Ishikawa (cell line): ENCODE measurements around the gene CACNG4.

Source experiments
- CEBPB ChIP-seq: IDR thresholded peaks from 2 replicates; pipeline ENCODE4 v1.6.1; 2012
- CREB1 ChIP-seq: IDR thresholded peaks from 2 replicates; pipeline ENCODE4 v1.6.1; 2012; ENCODE audit warnings: low read depth
- EGR1 ChIP-seq: IDR thresholded peaks from 2 replicates; pipeline ENCODE4 v1.6.1; 2012
- EP300 ChIP-seq: IDR thresholded peaks from 2 replicates; pipeline ENCODE4 v1.6.1; 2012; ENCODE audit warnings: borderline replicate concordance
- FOXM1 ChIP-seq: IDR thresholded peaks from 2 replicates; pipeline ENCODE4 v1.6.1; 2012; ENCODE audit warnings: low read depth, borderline replicate concordance
- NFIC ChIP-seq: IDR thresholded peaks from 2 replicates; pipeline ENCODE4 v1.6.1; 2012
- RAD21 ChIP-seq: IDR thresholded peaks from 2 replicates; pipeline ENCODE4 v1.6.1; 2012; ENCODE audit warnings: low read depth
- TAF1 ChIP-seq: IDR thresholded peaks from 2 replicates; pipeline ENCODE4 v1.6.1; 2012; ENCODE audit warnings: low read depth, mild to moderate bottlenecking
- TCF12 ChIP-seq: IDR thresholded peaks from 2 replicates; pipeline ENCODE4 v1.6.1; 2012; ENCODE audit warnings: low read depth
- TEAD4 ChIP-seq: IDR thresholded peaks from 2 replicates; pipeline ENCODE4 v1.6.1; 2012
- USF1 ChIP-seq: IDR thresholded peaks from 2 replicates; pipeline ENCODE4 v1.6.1; 2012
- YY1 ChIP-seq: IDR thresholded peaks from 2 replicates; pipeline ENCODE4 v1.6.1; 2012; ENCODE audit warnings: low read depth
- ZBTB7A ChIP-seq: IDR thresholded peaks from 2 replicates; pipeline ENCODE4 v1.6.1; 2012; ENCODE audit warnings: low read depth
- TF ChIP-seq, protein P1 (sequence below): IDR thresholded peaks from 2 replicates; pipeline ENCODE4 v1.6.1; 2012
- TF ChIP-seq, protein P2 (sequence below): IDR thresholded peaks from 2 replicates; pipeline ENCODE4 v1.6.1; 2012; ENCODE audit warnings: low read depth, mild to moderate bottlenecking

The CACNG4 gene

DNA sequence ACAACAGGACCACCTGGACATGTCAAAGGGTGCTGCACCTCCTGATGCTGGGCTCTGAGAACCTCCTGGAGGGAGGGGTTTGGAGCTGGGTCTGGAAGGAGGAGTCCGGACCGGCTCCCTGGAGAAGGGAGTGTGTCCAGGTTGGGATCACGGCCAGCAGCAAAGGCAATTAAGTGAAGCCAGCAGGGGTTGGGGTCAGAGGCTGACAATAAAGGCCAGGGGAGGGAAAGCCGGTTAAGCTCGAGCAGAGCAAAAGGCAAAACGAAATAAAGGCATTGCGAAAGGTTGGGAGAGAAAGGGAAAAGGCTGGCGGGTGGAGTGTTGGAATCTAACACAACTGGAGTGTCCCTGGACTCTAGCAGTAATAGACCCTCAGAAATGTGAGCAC is 992 bp upstream of the CACNG4 start:
- TF ChIP-seq TCF12, result 0 out of 2 replicates have a peak, but pooled peaks have one; percentile 43
- peak; percentile 77 for TF ChIP-seq NFIC
- TF ChIP-seq CEBPB, result peak; percentile 85
- TF ChIP-seq EP300, result no peak

- 0 out of 2 replicates have a peak, but pooled peaks have one; percentile 31 for TF ChIP-seq ZBTB7A
- TF ChIP-seq, protein P1, sequence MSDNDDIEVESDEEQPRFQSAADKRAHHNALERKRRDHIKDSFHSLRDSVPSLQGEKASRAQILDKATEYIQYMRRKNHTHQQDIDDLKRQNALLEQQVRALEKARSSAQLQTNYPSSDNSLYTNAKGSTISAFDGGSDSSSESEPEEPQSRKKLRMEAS, result peak; percentile 29; the same call in 1 of the 2 replicates
- TF ChIP-seq CEBPB, result no peak
- no peak for TF ChIP-seq EP300
- no peak for TF ChIP-seq EGR1
- no peak for TF ChIP-seq CREB1
- TF ChIP-seq TEAD4, result no peak
- no peak for TF ChIP-seq TAF1
- TF ChIP-seq NFIC, result no peak
- no peak for TF ChIP-seq USF1
- TF ChIP-seq RAD21, result no peak
These were observed 658 bp downstream of the CACNG4 start for GRCh38 chr17:66964930-66965800.

DNA sequence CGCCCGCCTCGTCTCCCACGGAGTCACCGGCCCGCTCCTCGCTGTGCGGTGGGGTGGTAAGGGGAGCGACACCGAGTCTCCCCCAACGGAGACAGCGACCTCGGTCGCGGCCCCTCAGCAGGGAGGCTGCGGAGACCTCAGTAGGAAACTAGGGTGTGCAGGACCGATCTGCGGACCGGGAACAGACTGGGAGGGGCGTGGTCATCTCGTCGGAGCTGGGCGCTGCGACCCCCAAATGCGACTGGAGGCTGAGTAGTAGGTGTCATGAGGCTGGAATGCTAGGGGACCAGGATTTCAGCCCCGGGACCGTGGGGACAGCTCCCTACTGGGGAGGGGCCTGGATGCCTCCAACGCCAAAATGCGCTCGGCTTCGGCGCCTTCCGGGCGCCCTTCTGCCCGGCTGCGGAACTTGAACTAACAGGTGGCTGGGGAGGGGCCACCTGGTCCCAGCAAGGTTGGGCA is 1.3 kb downstream of the CACNG4 start:
- TF ChIP-seq YY1 (no peak), RAD21 (no peak), FOXM1 (no peak), CEBPB (no peak), ZBTB7A (peak; percentile 63; the same call in 1 of the 2 replicates), NFIC (no peak), EGR1 (no peak), TEAD4 (peak; percentile 41; the same call in 1 of the 2 replicates), EP300 (no peak), CREB1 (no peak), TCF12 (no peak), USF1 (no peak), TAF1 (no peak)
- TF ChIP-seq, protein P1, result peak; percentile 15; the same call in 1 of the 2 replicates
- TF ChIP-seq, protein P2, sequence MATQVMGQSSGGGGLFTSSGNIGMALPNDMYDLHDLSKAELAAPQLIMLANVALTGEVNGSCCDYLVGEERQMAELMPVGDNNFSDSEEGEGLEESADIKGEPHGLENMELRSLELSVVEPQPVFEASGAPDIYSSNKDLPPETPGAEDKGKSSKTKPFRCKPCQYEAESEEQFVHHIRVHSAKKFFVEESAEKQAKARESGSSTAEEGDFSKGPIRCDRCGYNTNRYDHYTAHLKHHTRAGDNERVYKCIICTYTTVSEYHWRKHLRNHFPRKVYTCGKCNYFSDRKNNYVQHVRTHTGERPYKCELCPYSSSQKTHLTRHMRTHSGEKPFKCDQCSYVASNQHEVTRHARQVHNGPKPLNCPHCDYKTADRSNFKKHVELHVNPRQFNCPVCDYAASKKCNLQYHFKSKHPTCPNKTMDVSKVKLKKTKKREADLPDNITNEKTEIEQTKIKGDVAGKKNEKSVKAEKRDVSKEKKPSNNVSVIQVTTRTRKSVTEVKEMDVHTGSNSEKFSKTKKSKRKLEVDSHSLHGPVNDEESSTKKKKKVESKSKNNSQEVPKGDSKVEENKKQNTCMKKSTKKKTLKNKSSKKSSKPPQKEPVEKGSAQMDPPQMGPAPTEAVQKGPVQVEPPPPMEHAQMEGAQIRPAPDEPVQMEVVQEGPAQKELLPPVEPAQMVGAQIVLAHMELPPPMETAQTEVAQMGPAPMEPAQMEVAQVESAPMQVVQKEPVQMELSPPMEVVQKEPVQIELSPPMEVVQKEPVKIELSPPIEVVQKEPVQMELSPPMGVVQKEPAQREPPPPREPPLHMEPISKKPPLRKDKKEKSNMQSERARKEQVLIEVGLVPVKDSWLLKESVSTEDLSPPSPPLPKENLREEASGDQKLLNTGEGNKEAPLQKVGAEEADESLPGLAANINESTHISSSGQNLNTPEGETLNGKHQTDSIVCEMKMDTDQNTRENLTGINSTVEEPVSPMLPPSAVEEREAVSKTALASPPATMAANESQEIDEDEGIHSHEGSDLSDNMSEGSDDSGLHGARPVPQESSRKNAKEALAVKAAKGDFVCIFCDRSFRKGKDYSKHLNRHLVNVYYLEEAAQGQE, result peak; percentile 71

DNA sequence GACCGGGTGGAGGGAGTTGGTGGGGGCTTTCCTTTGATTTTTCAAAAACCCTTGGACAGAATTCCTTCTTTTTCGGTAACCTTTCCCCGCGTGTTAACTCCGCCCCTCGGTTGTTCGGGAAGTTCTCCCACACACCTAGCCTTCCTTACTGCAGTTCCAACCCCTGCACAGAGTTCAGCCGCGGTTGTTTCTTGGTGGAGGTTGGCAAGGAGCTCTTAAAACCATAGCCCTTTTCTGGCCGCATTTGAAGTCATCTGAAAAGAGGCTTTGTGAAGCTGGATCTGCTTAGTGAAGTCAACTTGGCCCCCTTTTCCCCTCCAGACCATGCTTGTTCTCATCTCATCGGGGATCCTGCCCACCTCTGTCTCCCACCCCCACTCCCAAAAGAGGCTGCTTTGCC is 1.8 kb downstream of the CACNG4 start:
- TF ChIP-seq CEBPB, result no peak
- no peak for TF ChIP-seq TEAD4
- TF ChIP-seq EP300, result no peak
- TF ChIP-seq CREB1, result no peak
- TF ChIP-seq USF1, result no peak
- no peak for TF ChIP-seq TCF12
- TF ChIP-seq YY1, result no peak
- no peak for TF ChIP-seq RAD21
- TF ChIP-seq, protein P2, result no peak
- TF ChIP-seq, protein P1, result no peak
- TF ChIP-seq TAF1, result no peak
